Prostate gland (tissue), 2 donors: ENCODE results near the gene PIK3C2A. TPM values are rescaled to one million over a fixed set of nuclear protein-coding genes. Genes with fewer than 3 reads are reported as not detected.
"Not testable (repeated sequence)": the region's sequence is repeated elsewhere in the genome, so short reads cannot be mapped to it uniquely, and the experiment has no call there.

Experiments used
- DNase-seq: peaks from one replicate; pipeline ENCODE4 v3.0.0-alpha.2; 2019; ENCODE audit warnings: low spot score
- H3K27ac ChIP-seq, 2 donors: fragments of 200-600 bp; sonication (generic); 2 replicates each; pipeline ENCODE4 v1.5.1; 2017 to 2019
- H3K27me3 ChIP-seq: fragments of 200-600 bp; sonication (generic); replicated peaks from 2 replicates; pipeline ENCODE4 v1.5.1; 2019; ENCODE audit not compliant: insufficient read depth
- H3K36me3 ChIP-seq, 2 donors: fragments of 200-600 bp; sonication (generic); 1 replicate in 1 of 2; 2 replicates in 1 of 2; pipeline versions ENCODE4 v1.5.1 to v1.8.1; 2017 to 2019
- H3K4me1 ChIP-seq: fragments of 200-600 bp; sonication (generic); replicated peaks from 2 replicates; pipeline ENCODE4 v1.5.1; 2019
- H3K4me3 ChIP-seq, 2 donors: fragments of 200-600 bp; sonication (generic); 2 replicates each; pipeline ENCODE4 v1.5.1; 2017 to 2019
- H3K9me3 ChIP-seq: fragments of 200-600 bp; sonication (generic); 2 replicates; pipeline ENCODE4 v1.5.1; 2017
- POLR2A ChIP-seq: fragments of 450-650 bp; IDR thresholded peaks from one replicate; pipeline ENCODE4 v1.6.1; 2016; ENCODE audit warnings: antibody characterized with exemption, mild to moderate bottlenecking
- POLR2AphosphoS5 ChIP-seq: sonication (generic); formaldehyde crosslinking; IDR thresholded peaks from one replicate; pipeline ENCODE4 v1.6.1; 2017; ENCODE audit warnings: antibody characterized with exemption
- WGBS: methylation state at CpG from one replicate; pipeline ENCODE4 v1.1.5; 2018; 5-methylcytosine and 5-hydroxymethylcytosine counted together
- intact Hi-C: fragments of 100-400 bp; cut with DNase I; formaldehyde crosslinking; loops from one replicate; pipeline ENCODE4 v1.14.2; 2022
- total RNA-seq, 2 donors: library from RNA; depleted of rRNA; stranded (reverse); fragments of >200 nt; gene quantifications; one replicate each; pipeline ENCODE4 v1.1.0, GENCODE V29; 2016
- TF ChIP-seq, protein P1 (sequence below), 4 experiments: fragments of 200-600 bp in 2 of 4; fragments of 450-650 bp in 2 of 4; sonication (generic) in 2 of 4; IDR thresholded peaks; 1 replicate in 3 of 4; 2 replicates in 1 of 4; pipeline ENCODE4 v1.5.1; 2016 to 2019; ENCODE audit warnings: antibody characterized with exemption in 4 of 4, mild to moderate bottlenecking in 2 of 4, moderate library complexity in 2 of 4

PIK3C2A gene
- total RNA-seq, 2 donors from 2014 or later = 66.0 to 90.0 TPM

DNA sequence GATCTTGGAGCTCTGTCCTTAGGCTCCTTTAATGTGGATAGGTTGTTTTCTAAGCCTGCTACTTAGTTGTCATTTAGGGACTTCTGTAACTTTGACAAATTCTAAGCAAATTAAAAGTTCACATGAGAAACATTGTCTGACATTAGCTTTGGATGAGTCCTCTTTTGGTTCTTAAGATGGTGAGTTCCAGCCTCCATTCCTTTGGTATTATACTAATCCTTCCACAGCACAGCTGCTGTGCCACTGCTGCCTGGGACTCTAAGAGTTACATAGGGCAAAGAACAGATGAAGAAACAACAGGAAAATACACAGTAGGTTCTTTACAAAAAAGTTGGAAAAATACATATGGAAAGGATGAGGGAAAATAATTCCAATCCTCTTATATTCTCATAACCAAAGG lies 25.3 kb upstream of the PIK3C2A start:
- TF ChIP-seq POLR2AphosphoS5 (no peak), POLR2A (no peak)
- TF ChIP-seq, protein P1, sequence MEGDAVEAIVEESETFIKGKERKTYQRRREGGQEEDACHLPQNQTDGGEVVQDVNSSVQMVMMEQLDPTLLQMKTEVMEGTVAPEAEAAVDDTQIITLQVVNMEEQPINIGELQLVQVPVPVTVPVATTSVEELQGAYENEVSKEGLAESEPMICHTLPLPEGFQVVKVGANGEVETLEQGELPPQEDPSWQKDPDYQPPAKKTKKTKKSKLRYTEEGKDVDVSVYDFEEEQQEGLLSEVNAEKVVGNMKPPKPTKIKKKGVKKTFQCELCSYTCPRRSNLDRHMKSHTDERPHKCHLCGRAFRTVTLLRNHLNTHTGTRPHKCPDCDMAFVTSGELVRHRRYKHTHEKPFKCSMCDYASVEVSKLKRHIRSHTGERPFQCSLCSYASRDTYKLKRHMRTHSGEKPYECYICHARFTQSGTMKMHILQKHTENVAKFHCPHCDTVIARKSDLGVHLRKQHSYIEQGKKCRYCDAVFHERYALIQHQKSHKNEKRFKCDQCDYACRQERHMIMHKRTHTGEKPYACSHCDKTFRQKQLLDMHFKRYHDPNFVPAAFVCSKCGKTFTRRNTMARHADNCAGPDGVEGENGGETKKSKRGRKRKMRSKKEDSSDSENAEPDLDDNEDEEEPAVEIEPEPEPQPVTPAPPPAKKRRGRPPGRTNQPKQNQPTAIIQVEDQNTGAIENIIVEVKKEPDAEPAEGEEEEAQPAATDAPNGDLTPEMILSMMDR (IDR thresholded peaks at IDR 0.05) = no peak
- no peaks in the 10 kb centered on the region for H3K36me3 ChIP-seq
- no peaks in the 10 kb centered on the region for H3K4me1 ChIP-seq
- H3K4me3 ChIP-seq = no peak overlapping the region
- no peak for DNase-seq
- no peaks in the 10 kb centered on the region for H3K9me3 ChIP-seq
- intact Hi-C loops = loop anchor here (10.0 kb wide), 1 partner anchor 272 kb away; no protein-coding TSS in a partner anchor
- no peaks in the 10 kb centered on the region for H3K27me3 ChIP-seq
- no peak overlapping the region for H3K27ac ChIP-seq

DNA sequence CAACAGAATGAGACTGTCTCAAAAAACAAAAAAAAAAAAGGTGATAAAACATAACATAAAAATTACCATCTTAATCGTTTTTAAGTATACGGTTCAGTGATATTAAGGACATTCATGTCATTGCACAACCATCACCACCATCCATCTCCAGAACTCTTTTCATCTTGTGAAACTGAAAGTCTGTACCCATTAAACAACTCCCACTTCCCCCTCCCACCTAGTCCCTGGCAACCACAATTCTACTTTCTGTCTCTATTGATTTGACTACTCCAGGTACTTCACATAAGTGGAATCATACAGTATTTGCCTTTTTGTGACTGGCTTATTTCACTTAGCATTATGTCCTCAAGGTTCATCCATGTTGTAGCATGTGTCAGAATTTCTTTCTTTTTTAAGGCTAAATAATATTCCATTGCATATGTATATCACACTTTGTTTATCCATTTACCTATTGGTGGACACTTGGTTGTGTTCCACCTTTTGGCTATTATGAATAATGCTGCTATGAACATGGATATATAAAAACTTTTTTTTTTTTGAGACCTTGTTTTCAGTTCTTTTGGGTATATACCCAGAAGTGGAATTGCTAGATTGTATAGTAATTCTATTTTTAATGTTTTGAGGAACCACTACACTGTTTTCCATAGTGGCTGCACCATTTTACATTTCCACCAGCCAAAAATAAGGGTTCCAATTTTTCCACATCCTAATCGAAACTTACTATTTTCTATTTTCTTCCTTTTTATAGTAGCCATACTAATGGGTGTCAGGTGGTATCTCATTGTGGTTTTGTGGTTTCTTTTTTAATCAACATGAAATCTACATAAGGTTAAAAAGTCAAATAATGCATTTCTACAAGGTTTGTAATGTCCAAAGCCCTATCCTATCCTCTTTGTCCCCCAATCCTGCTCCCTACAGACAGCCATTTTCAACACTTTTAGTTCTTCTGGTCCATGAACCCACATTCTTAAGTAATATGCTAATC lies 23.4 kb upstream of the PIK3C2A start:
- Histone ChIP-seq H3K9me3 (no peaks in the 10 kb centered on the region), H3K27me3 (no peaks in the 10 kb centered on the region), H3K27ac (no peak overlapping the region), H3K4me1 (no peaks in the 10 kb centered on the region), H3K4me3 (no peak overlapping the region), H3K36me3 (no peaks in the 10 kb centered on the region)
- TF ChIP-seq POLR2A (no peak), POLR2AphosphoS5 (no peak)
- TF ChIP-seq, protein P1 (IDR thresholded peaks at IDR 0.05) = no peak
- 89% methylated on average over 3 of the region's 3 CpGs for WGBS
- intact Hi-C loops = loop anchor here (10.0 kb wide), 1 partner anchor 274 kb away; no protein-coding TSS in a partner anchor
- no peak for DNase-seq

GRCh38 chr11:17229481-17230152 lies 21.8 kb upstream of the PIK3C2A start:
- Histone ChIP-seq H3K27me3 (no peaks in the 10 kb centered on the region), H3K27ac (no peak overlapping the region), H3K4me3 (no peak overlapping the region), H3K9me3 (no peaks in the 10 kb centered on the region), H3K4me1 (no peaks in the 10 kb centered on the region), H3K36me3 (no peaks in the 10 kb centered on the region)
- no peak for TF ChIP-seq POLR2AphosphoS5
- TF ChIP-seq POLR2A = no peak
- TF ChIP-seq, protein P1 (IDR thresholded peaks at IDR 0.05) = no peak
- intact Hi-C loops = loop anchor here (10.0 kb wide), 1 partner anchor 275 kb away; no protein-coding TSS in a partner anchor
- DNase-seq = no peak
- 74% methylated on average over 7 of the region's 7 CpGs for WGBS

DNA sequence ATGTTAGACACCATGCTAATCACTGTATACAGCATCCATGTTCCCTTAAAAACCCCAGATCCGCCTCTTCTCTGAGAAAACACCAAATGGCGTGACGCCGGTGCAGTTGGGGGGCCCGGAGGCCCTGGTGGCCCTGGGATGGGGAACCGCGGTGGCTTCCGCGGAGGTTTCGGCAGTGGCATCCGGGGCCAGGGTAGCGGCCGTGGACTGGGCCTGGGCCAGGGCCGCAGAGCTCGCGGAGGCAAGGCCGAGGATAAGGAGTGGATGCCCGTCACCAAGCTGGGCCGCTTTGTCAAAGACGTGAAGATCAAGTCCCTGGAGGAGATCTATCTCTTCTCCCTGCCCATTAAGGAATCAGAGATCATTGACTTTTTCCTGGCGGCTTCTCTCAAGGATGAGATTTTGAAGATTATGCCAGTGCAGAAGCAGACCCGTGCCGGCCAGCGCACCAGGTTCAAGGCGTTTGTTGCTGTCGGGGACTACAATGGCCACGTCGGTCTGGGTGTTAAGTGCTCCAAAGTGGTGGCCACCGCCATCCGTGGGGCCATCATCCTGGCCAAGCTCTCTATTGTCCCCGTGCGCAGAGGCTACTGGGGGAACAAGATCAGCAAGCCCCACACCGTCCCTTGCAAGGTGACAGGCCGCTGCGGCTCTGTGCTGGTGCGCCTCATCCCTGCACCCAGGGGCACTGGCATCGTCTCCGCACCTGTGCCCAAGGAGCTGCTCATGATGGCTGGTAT lies 20.6 kb upstream of the PIK3C2A start:
- intact Hi-C loops = not testable (repeated sequence)

GRCh38 chr11:17224727-17225126 lies 16.9 kb upstream of the PIK3C2A start:
- 86% methylated on average over 2 of the region's 2 CpGs for WGBS
- Histone ChIP-seq H3K4me3 (no peak overlapping the region), H3K27ac (no peak overlapping the region), H3K36me3 (no peaks in the 10 kb centered on the region), H3K9me3 (no peaks in the 10 kb centered on the region), H3K4me1 (no peaks in the 10 kb centered on the region), H3K27me3 (no peaks in the 10 kb centered on the region)
- intact Hi-C loops = no loop called here
- no peak for DNase-seq
- TF ChIP-seq POLR2A = no peak

More for the DNA sequence above, 20.6 kb upstream of the PIK3C2A start:
- not testable (repeated sequence) for H3K4me1 ChIP-seq, H3K27ac ChIP-seq, H3K4me3 ChIP-seq, DNase-seq, H3K9me3 ChIP-seq, H3K27me3 ChIP-seq, H3K36me3 ChIP-seq
- 94% methylated on average over 38 of the region's 38 CpGs for WGBS
